Liver (tissue), 3 donors: ENCODE data around the gene SLIT1.

Experiments
- RAD21 ChIP-seq, 2 donors: IDR thresholded peaks; 2 replicates each; pipeline ENCODE4 v1.6.1; 2016; ENCODE audit warnings: antibody characterized with exemption in 2 of 2, mild to moderate bottlenecking in 2 of 2
- SP1 ChIP-seq: IDR thresholded peaks from 2 replicates; pipeline ENCODE4 v1.6.1; 2018; ENCODE audit warnings: antibody characterized with exemption, mild to moderate bottlenecking
- TAF1 ChIP-seq: conservative IDR thresholded peaks from 2 replicates; pipeline ENCODE4 v1.6.1; 2016; ENCODE audit warnings: antibody characterized with exemption, mild to moderate bottlenecking
- TF ChIP-seq, protein P1 (sequence below): fragments of 150-350 bp; IDR thresholded peaks from 2 replicates; pipeline ENCODE4 v1.5.1; 2017; ENCODE audit warnings: improper control_type of control experiment, low read depth, low read length; ENCODE audit not compliant: missing input control
- TF ChIP-seq, protein P2 (sequence below): IDR thresholded peaks from 2 replicates; pipeline ENCODE4 v1.6.1; 2016; ENCODE audit warnings: antibody characterized with exemption
- TF ChIP-seq, protein P3 (sequence below): IDR thresholded peaks from 2 replicates; pipeline ENCODE4 v1.6.1; 2016; ENCODE audit warnings: antibody characterized with exemption
- TF ChIP-seq, protein P4 (sequence below): IDR thresholded peaks from 2 replicates; pipeline ENCODE4 v1.6.1; 2016; ENCODE audit warnings: antibody characterized with exemption, mild to moderate bottlenecking
- donor health status: healthy.
- donor health status: healthy.

DNA sequence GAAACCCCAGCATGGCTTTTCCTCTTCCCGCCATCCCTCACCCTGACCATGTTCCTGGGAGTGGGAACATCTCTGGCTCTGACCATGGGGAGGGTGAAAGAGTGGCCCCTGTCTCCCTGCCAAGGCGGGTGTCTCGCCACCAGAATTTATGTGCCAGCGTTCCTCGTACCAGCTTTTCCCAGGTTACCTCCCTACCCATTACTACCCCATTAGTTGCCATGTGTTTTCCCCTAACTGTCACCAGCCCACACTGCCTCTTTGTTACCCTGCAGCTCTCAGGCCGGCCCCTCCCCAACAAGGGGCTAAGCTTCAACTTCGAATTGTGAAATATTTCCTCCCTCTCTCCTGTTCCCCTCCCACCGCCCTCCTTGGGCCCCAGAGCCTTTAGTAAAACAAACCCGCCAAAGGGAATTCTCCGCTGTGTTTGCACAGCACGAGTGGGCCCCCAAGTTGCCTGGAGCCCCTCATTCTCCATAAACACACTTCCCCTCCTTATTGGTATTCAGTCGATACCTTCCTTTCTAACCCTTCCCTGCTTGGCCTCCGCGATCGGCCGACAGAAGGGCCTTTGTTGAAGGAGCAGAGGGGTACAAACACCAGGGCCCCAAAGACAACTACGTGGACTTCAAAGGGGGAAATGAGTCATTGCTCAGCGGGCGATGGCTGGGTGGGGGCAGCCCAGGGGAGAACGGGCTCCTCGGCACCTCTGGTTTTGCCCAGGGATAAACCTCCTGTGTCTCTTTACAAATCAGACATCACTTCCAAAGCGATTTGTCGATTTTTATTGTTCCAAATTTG is 45.5 kb downstream of the SLIT1 start:
- TF ChIP-seq, protein P1, sequence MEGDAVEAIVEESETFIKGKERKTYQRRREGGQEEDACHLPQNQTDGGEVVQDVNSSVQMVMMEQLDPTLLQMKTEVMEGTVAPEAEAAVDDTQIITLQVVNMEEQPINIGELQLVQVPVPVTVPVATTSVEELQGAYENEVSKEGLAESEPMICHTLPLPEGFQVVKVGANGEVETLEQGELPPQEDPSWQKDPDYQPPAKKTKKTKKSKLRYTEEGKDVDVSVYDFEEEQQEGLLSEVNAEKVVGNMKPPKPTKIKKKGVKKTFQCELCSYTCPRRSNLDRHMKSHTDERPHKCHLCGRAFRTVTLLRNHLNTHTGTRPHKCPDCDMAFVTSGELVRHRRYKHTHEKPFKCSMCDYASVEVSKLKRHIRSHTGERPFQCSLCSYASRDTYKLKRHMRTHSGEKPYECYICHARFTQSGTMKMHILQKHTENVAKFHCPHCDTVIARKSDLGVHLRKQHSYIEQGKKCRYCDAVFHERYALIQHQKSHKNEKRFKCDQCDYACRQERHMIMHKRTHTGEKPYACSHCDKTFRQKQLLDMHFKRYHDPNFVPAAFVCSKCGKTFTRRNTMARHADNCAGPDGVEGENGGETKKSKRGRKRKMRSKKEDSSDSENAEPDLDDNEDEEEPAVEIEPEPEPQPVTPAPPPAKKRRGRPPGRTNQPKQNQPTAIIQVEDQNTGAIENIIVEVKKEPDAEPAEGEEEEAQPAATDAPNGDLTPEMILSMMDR, result no peak
- TF ChIP-seq, protein P2, sequence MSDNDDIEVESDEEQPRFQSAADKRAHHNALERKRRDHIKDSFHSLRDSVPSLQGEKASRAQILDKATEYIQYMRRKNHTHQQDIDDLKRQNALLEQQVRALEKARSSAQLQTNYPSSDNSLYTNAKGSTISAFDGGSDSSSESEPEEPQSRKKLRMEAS, result no peak
- TF ChIP-seq TAF1, result no peak
- TF ChIP-seq, protein P3, sequence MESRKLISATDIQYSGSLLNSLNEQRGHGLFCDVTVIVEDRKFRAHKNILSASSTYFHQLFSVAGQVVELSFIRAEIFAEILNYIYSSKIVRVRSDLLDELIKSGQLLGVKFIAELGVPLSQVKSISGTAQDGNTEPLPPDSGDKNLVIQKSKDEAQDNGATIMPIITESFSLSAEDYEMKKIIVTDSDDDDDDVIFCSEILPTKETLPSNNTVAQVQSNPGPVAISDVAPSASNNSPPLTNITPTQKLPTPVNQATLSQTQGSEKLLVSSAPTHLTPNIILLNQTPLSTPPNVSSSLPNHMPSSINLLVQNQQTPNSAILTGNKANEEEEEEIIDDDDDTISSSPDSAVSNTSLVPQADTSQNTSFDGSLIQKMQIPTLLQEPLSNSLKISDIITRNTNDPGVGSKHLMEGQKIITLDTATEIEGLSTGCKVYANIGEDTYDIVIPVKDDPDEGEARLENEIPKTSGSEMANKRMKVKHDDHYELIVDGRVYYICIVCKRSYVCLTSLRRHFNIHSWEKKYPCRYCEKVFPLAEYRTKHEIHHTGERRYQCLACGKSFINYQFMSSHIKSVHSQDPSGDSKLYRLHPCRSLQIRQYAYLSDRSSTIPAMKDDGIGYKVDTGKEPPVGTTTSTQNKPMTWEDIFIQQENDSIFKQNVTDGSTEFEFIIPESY, result no peak
- TF ChIP-seq, protein P4, sequence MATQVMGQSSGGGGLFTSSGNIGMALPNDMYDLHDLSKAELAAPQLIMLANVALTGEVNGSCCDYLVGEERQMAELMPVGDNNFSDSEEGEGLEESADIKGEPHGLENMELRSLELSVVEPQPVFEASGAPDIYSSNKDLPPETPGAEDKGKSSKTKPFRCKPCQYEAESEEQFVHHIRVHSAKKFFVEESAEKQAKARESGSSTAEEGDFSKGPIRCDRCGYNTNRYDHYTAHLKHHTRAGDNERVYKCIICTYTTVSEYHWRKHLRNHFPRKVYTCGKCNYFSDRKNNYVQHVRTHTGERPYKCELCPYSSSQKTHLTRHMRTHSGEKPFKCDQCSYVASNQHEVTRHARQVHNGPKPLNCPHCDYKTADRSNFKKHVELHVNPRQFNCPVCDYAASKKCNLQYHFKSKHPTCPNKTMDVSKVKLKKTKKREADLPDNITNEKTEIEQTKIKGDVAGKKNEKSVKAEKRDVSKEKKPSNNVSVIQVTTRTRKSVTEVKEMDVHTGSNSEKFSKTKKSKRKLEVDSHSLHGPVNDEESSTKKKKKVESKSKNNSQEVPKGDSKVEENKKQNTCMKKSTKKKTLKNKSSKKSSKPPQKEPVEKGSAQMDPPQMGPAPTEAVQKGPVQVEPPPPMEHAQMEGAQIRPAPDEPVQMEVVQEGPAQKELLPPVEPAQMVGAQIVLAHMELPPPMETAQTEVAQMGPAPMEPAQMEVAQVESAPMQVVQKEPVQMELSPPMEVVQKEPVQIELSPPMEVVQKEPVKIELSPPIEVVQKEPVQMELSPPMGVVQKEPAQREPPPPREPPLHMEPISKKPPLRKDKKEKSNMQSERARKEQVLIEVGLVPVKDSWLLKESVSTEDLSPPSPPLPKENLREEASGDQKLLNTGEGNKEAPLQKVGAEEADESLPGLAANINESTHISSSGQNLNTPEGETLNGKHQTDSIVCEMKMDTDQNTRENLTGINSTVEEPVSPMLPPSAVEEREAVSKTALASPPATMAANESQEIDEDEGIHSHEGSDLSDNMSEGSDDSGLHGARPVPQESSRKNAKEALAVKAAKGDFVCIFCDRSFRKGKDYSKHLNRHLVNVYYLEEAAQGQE, result no peak
- no peak for TF ChIP-seq RAD21 (IDR thresholded peaks at IDR 0.05)
- no peak for TF ChIP-seq SP1
